Stimulated activated CD8-positive, alpha-beta memory T cell treated with anti-CD3 and anti-CD28 coated beads, Interleukin-7, amount 100 ng/mL, for 1 hour (primary cell): ENCODE results near the gene KCNJ6.

Source experiments
- DNase-seq, 2 donors: peaks; one replicate each; pipeline ENCODE4 v3.0.0-alpha.2; 2020; ENCODE audit warnings: low read depth in 2 of 2

KCNJ6 gene

GRCh38 chr21:37566790-37567615 lies 349.3 kb downstream of the KCNJ6 start:
- DNase-seq, result no peak

- DNase-seq, result no peak
Observed at GRCh38 chr21:37565530-37566223, 350.6 kb downstream of the KCNJ6 start.

DNA sequence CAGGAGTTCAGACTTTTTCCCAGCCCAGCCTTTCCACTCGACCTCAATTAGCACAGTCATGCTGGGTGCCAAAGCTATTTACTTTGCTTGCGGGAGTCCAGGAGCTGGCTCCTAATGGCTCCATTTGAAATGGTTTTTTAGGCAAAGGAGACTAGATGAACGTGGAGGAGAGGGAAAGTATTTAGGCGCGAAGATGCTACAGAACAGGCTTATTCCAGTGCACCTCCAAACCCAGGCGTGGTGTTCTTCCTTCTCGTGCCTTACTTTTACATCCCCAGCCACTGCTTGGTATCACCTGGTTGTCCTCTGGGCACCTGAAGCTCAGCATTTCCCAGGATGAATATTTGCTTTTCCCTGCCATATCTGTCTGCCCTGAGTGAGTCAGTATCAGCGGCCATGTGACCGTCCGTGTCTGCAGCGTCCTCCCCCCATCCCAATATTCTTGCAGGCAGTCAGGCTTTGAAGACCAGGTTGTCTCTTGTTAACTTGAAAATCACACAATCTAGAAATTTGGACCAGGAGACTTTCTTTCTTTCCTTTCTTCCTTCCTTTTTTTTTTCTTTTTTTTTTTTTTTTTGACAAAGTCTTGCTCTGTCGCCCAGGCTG lies 351.2 kb downstream of the KCNJ6 start:
- DNase-seq, result no peak

DNA sequence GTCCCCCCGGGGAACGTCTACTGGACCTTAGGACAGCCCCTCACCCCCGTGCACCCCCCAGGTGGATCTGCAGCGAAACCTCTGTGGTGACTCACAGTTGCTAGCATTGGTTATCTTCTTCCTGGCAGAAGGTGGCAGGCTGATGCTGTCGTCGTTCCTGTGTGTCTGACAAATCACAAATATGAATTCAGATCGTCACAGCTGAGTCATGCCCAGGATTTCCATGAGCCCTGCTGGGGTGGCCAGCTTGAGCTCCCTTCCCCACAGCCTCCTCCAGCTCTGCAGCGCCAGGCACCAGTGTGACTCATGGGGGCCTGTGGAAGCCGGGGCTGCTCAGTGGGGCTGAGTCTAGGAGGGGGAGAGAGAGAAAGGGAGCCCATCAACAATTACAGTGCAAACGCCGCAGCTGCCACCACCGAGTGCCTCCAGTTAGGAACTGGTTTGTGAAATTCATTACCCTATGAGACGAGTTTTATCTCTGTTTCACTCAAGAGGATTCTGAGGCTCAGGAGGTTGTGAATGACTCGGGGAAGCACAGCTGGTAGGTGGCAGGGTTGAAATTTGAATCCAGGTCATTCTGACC lies 351.8 kb downstream of the KCNJ6 start:
- peak; percentile 69 to 76 for DNase-seq

DNA sequence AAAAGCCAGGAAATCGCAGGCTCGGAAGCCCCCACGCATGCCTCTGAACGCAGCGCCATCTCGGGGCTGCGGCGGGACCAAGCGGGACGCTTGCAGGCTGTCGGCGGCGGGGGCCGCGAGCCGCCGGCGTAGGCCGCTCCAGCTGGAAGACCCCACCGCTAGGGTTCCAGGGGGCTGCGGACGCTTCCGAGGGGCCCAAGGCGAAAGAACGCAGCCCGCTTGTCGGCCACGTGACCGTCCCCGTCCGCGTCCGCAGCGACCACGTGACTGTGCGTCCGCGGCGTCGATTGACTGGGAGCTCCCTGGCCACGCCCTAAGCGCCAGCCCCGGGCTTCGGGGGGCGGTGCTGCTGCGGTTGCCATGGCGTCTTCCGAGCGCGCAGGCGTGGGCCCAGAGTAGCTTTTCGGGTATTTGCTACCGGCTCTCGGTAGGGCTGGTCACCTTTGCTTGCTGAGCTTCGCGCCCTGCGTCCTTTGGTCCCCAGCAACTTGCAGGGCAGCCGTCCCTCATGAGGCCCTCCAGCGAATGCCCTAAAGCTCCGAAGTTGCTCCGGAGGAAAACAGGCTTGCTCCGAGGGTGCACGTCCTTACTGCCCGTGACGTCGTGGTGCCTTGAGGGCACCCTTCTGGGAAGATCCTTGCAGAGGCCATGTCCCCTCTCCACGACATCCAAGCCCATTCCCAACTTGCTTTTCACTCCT lies 352.5 kb downstream of the KCNJ6 start:
- DNase-seq, result peak; percentile 78 to 79

DNA sequence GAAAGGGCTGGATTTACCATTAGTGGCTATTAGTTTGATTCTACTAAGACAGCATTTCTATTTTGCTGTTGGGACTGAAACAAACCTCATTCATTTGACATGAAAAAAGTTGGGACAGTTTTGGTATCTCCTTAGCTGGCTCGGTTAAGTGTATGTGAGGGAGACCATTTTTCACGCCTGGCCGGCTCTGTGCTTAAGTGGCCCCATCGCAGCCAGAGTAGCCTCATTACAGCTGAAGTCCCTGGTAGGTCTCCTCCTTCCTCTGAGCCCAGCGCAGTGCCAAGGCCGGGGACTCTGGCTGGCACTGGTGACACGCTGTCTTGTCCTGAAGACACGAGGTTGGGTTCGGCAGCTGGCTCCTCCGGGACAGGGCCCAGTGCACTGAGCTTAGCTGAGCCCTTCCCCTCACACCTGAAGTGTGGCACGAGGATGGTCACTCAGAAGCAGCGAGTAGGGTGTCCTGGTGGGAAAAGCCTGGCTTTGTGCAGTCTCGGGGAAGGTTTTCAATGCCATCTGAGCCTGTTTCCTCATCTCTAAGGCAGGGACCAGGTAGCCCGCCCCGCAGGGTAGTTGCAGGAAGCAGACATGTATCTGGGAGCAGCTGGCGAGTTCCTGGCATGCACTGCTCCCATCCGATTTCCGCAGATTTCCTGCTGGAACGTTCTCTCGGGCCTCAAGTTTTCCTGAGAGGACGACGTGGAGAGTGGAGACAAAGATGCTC lies 353.2 kb downstream of the KCNJ6 start:
- DNase-seq, result no peak

DNA sequence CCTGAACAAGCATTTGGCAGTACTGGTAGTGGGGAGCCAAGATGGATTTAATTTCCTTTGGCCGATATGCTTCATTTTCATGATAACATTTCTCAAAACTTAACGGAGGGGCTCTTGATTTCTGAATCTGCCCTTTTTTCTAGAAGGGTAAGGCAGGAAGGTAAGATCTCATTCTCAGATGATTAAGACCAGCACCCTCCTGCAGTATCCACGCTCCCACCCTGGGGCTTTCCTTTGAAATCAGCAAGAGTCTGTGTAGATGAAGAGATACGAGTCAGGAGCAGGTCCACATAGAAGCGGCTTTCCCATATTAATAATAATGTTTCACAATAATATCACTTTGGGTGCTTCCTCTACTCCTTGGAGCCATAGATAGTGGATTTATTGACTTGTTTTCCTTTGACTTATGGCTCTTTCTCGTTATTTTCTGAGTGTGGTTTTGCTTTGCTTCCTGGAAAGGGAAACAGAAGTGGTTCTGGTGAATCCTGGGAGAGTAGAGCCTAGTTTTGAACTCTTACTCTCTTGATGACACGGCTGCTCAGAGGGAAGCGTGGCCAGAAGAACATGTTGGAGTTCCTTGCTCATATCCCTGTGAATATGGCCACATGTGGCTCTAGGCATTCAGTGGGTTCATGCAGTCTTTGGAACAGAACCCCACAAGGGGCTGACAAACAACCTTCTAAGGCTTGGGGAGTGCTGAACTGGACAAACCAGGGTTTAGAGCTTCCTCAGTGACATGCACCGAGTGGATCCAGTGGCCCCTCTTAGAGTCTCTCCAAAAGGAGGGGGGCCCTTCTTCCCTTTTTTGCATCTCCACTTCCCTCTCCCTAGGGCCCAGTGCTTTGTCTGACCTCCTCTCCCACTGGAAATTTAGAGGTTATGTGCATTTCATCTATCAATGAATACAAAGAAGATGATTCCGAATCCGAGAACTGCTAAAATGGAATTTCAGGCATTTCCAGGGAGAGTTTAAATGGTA lies 354.0 kb downstream of the KCNJ6 start:
- no peak for DNase-seq

- no peak for DNase-seq
Observed at GRCh38 chr21:37561506-37561905, 354.8 kb downstream of the KCNJ6 start.

DNA sequence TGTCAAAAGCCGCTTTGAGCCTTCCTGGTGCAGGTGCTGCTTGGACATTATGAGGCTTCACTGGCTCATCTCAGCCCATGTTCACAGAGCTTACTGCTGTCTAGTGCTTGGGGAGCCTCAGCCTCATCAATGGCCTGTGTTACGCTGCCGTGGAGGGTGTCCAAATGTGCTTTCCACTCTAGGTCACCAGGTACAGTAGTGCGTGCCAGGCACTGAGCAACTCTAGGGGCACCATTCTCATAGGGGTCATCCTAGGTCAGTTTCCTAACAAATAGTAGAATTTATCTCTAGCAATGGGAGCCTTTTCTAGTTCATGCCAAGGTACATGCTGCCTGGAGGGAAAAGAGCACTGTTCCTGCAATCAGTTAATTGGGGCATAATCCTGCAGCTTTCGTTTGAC lies 355.9 kb downstream of the KCNJ6 start:
- no peak for DNase-seq

GRCh38 chr21:37558676-37559211 lies 357.5 kb downstream of the KCNJ6 start:
- no peak for DNase-seq
